HG03439 (cell line): Measurements from ENCODE around the gene FANCM.

ENCODE experiments used
- ATAC-seq: cut with Tn5 transposase; IDR thresholded peaks from one replicate; pipeline ENCODE4 v1.9.1; 2021; ENCODE audit warnings: mild to moderate bottlenecking, moderate library complexity; ENCODE audit not compliant: unreplicated experiment

FANCM gene

GRCh38 chr14:45222485-45223262 lies 86.9 kb downstream of the FANCM start:
- no peak for ATAC-seq

GRCh38 chr14:45227566-45227965 lies 91.8 kb downstream of the FANCM start:
- ATAC-seq, result no peak

- ATAC-seq, result no peak
These were observed 103.3 kb downstream of the FANCM start for GRCh38 chr14:45238988-45239387.

GRCh38 chr14:45242706-45243105 lies 107.0 kb downstream of the FANCM start:
- no peak for ATAC-seq

GRCh38 chr14:45246151-45246550 lies 110.4 kb downstream of the FANCM start:
- no peak for ATAC-seq

GRCh38 chr14:45246691-45247090 lies 111.0 kb downstream of the FANCM start:
- ATAC-seq, result no peak

- no peak for ATAC-seq
These were observed 111.7 kb downstream of the FANCM start for GRCh38 chr14:45247427-45247826.

GRCh38 chr14:45249856-45250575 lies 114.3 kb downstream of the FANCM start:
- ATAC-seq, result no peak
